GM12878 (cell line): ENCODE measurements around the gene BZW2. TPM values are rescaled to one million over a fixed set of nuclear protein-coding genes. Genes with fewer than 3 reads are reported as not detected.

Experiments used
- ATAC-seq: fragments of 200-7000 bp; cut with Tn5 transposase; 3 replicates; pipeline ENCODE4 v1.9.1; 2020; ENCODE audit warnings: mild to moderate bottlenecking, moderate library complexity
- BruUV-seq: library from RNA; stranded (reverse); fragments of 400-500 nt; replicated peaks from 2 replicates; lab custom pipeline; 2021; lab: Mats Ljungman, UMichigan
- CTCF ChIA-PET: fragments of 300-600 bp; sonication (Branson Sonifier 250); formaldehyde crosslinking; extraction: SDS; loops from one replicate; lab custom pipeline; 2021; ENCODE audit warnings: inconsistent platforms; lab: Yijun Ruan, JAX
- POLR2A ChIA-PET: fragments of 350-600 bp; formaldehyde crosslinking; extraction: SDS; loops from one replicate; lab custom pipeline; 2021; ENCODE audit warnings: inconsistent platforms; lab: Charles Lee
- RAD21 ChIA-PET: fragments of 300-600 bp; sonication (Branson Sonifier 250); formaldehyde crosslinking; loops from one replicate; lab custom pipeline; 2023; ENCODE audit warnings: antibody characterized with exemption; ENCODE audit not compliant: unreplicated experiment; lab: Charles Lee
- SMC1A ChIA-PET: fragments of 300-600 bp; sonication (Branson Sonifier 250); formaldehyde crosslinking; loops from one replicate; lab custom pipeline; 2023; ENCODE audit not compliant: unreplicated experiment, uncharacterized antibody; lab: Charles Lee
- DNase-seq: peaks from one replicate; pipeline ENCODE4 v3.0.0-alpha.2; 2011; ENCODE audit warnings: low read depth, low spot score
- FAIRE-seq: peaks from 3 replicates; lab custom pipeline; 2011; peaks lifted over from hg19 to GRCh38; lab: Jason Lieb, UNC
- H2AFZ ChIP-seq: 2 replicates; pipeline ENCODE4 v1.6.0; 2011; ENCODE audit warnings: low read depth, low read length, control low read depth; ENCODE audit not compliant: control insufficient read depth
- H3K27ac ChIP-seq: 2 replicates; pipeline ENCODE4 v1.5.1; 2011; ENCODE audit warnings: control low read depth; ENCODE audit not compliant: control insufficient read depth, insufficient read depth
- H3K27me3 ChIP-seq, 2 experiments: replicated peaks in 1 of 2; 2 replicates each; pipeline versions ENCODE4 v1.6.0 to v1.6.1; 2011; ENCODE audit warnings: low read length in 1 of 2; ENCODE audit not compliant: control insufficient read depth in 2 of 2, insufficient read depth in 2 of 2
- H3K36me3 ChIP-seq, 2 experiments: 2 replicates each; pipeline ENCODE4 v1.5.1; 2011; ENCODE audit warnings: low read length in 1 of 2; ENCODE audit not compliant: control insufficient read depth in 2 of 2, insufficient read depth in 2 of 2
- H3K4me1 ChIP-seq: 2 replicates; pipeline ENCODE4 v1.6.1; 2011; ENCODE audit warnings: mild to moderate bottlenecking, low read length, moderate library complexity, mixed read lengths; ENCODE audit not compliant: control insufficient read depth, insufficient read depth
- H3K4me2 ChIP-seq: 2 replicates; pipeline ENCODE4 v1.6.0; 2011; ENCODE audit warnings: control low read depth; ENCODE audit not compliant: control insufficient read depth, insufficient read depth
- H3K4me3 ChIP-seq: fragments of 200-600 bp; sonication (generic); 2 replicates; pipeline ENCODE4 v1.5.1; 2016
- H3K79me2 ChIP-seq: 2 replicates; pipeline ENCODE4 v1.6.0; 2011; ENCODE audit warnings: low read length; ENCODE audit not compliant: control insufficient read depth, insufficient read depth
- H3K9ac ChIP-seq: 2 replicates; pipeline ENCODE4 v1.8.0; 2011; ENCODE audit warnings: low read length, control low read depth, mixed read lengths; ENCODE audit not compliant: control insufficient read depth, insufficient read depth
- H3K9me3 ChIP-seq: replicated peaks from 3 replicates; pipeline ENCODE4 v1.5.1; 2011; ENCODE audit warnings: mild to moderate bottlenecking, low read length; ENCODE audit not compliant: control insufficient read depth, insufficient read depth
- H4K20me1 ChIP-seq: 2 replicates; pipeline ENCODE4 v1.6.0; 2011; ENCODE audit not compliant: control insufficient read depth, insufficient read depth
- CBX5 ChIP-seq: sonication (generic); IDR thresholded peaks from 2 replicates; pipeline ENCODE4 v1.6.1; 2016; ENCODE audit warnings: low read depth, moderate library complexity, mild to moderate bottlenecking, inconsistent platforms
- CEBPB ChIP-seq, 2 experiments: fragments of 150-350 bp in 1 of 2; IDR thresholded peaks; 2 replicates each; pipeline ENCODE4 v1.6.1; 2012 to 2014; ENCODE audit warnings: low read depth in 2 of 2, low read length in 2 of 2, borderline replicate concordance in 1 of 2, inconsistent platforms in 1 of 2
- CHD1 ChIP-seq: IDR thresholded peaks from 2 replicates; pipeline ENCODE4 v1.6.1; 2012; ENCODE audit warnings: low read depth, low read length, improper control_type of control experiment
- CHD4 ChIP-seq: fragments of 200-600 bp; sonication (generic); IDR thresholded peaks from 2 replicates; pipeline ENCODE4 v1.6.1; 2016; ENCODE audit warnings: mild to moderate bottlenecking
- EED ChIP-seq: sonication (generic); IDR thresholded peaks from 2 replicates; pipeline ENCODE4 v1.6.1; 2016; ENCODE audit warnings: antibody characterized with exemption, low read depth
- EP300 ChIP-seq, 2 experiments: fragments of 150-350 bp in 1 of 2; IDR thresholded peaks; 2 replicates each; pipeline ENCODE4 v1.6.1; 2011 to 2012; ENCODE audit warnings: low read depth in 2 of 2, low read length in 2 of 2, borderline replicate concordance in 1 of 2, improper control_type of control experiment in 1 of 2, inconsistent platforms in 1 of 2; ENCODE audit not compliant: control insufficient read depth in 1 of 2
- FOS ChIP-seq: IDR thresholded peaks from 3 replicates; pipeline ENCODE4 v1.6.1; 2011; ENCODE audit warnings: borderline replicate concordance; ENCODE audit not compliant: insufficient read length; ENCODE audit errors: extremely low read depth
- FOXM1 ChIP-seq: IDR thresholded peaks from 2 replicates; pipeline ENCODE4 v1.6.1; 2012; ENCODE audit warnings: low read depth, mild to moderate bottlenecking, inconsistent platforms, low read length, moderate library complexity
- IKZF1 ChIP-seq: fragments of 450-650 bp; conservative IDR thresholded peaks from 2 replicates; pipeline ENCODE4 v1.6.1; 2017; ENCODE audit warnings: antibody characterized with exemption, mild to moderate bottlenecking
- KAT2A ChIP-seq: conservative IDR thresholded peaks from 2 replicates; pipeline ENCODE4 v1.6.1; 2011; ENCODE audit warnings: low read depth, low read length; ENCODE audit not compliant: control insufficient read depth
- MEF2A ChIP-seq: IDR thresholded peaks from 2 replicates; pipeline ENCODE4 v1.6.1; 2011; ENCODE audit warnings: low read depth, mild to moderate bottlenecking, low read length, moderate library complexity; ENCODE audit not compliant: insufficient read depth
- MYB ChIP-seq: fragments of 150-350 bp; IDR thresholded peaks from 2 replicates; pipeline ENCODE4 v1.6.1; 2014; ENCODE audit warnings: mild to moderate bottlenecking, low read depth, low read length, borderline replicate concordance
- SKIL ChIP-seq: fragments of 450-650 bp; IDR thresholded peaks from 2 replicates; pipeline ENCODE4 v1.6.1; 2017; ENCODE audit warnings: mild to moderate bottlenecking, low read depth, inconsistent platforms; ENCODE audit not compliant: poor library complexity, severe bottlenecking
- SRF ChIP-seq, 2 experiments: IDR thresholded peaks; 2 replicates each; pipeline ENCODE4 v1.6.1; 2011; ENCODE audit warnings: low read depth in 2 of 2, low read length in 2 of 2, mild to moderate bottlenecking in 1 of 2, moderate library complexity in 1 of 2
- ZBTB40 ChIP-seq: fragments of 450-650 bp; IDR thresholded peaks from 2 replicates; pipeline ENCODE4 v1.6.1; 2016; ENCODE audit warnings: mild to moderate bottlenecking, moderate library complexity, borderline replicate concordance
- WGBS: methylation state at CpG from one replicate; pipeline ENCODE4 v1.1.6; 2016; ENCODE audit warnings: low lambda C conversion rate; ENCODE audit not compliant: insufficient replicate concordance, insufficient coverage; ENCODE audit errors: missing lambda C conversion rate; 5-methylcytosine and 5-hydroxymethylcytosine counted together
- in situ Hi-C: fragments of 300-500 bp; cut with MboI; formaldehyde crosslinking; loops from 9 replicates; pipeline ENCODE4 v1.14.3; 2018; ENCODE audit warnings: mixed read lengths
- intact Hi-C: fragments of 100-400 bp; cut with micrococcal nuclease; formaldehyde crosslinking; loops from one replicate; pipeline ENCODE4 v1.14.2; 2022; ENCODE audit not compliant: unreplicated experiment
- polyA plus RNA-seq, 11 experiments: library from polyadenylated mRNA; depleted of rRNA in 4 of 11; unstranded in 6 of 11; stranded (reverse) in 5 of 11; fragments of >200 nt; fragmentation: Nextera tagmentation in 4 of 11; fragmentation: Illumina TruSeq in 1 of 11; extraction: Ambion mirVana in 4 of 11; extraction: Trizol in 1 of 11; gene quantifications; 1 replicate in 1 of 11; 2 replicates in 10 of 11; pipeline versions ENCODE4 v1.2.1 to v1.2.3, GENCODE V29; 2011 to 2016; ENCODE audit warnings: inconsistent platforms in 2 of 11, missing spikeins in 2 of 11, low read depth in 1 of 11
- total RNA-seq, 4 experiments: library from RNA; depleted of rRNA in 3 of 4; stranded (reverse); fragments of >200 nt in 3 of 4; fragmentation: Illumina TruSeq in 1 of 4; extraction: Trizol in 1 of 4; gene quantifications; 2 replicates each; pipeline versions ENCODE4 v1.2.1 to v1.2.3, GENCODE V29; 2013 to 2021

BZW2 gene
- total and polyA plus RNA-seq, 10 of the 15 experiments (the other 5 are each of a cell fraction or from before 2014, with no cell fraction given) = 1.3 to 6.8 (median 3.1) TPM

GRCh38 chr7:16721541-16721940 lies 75.6 kb downstream of the BZW2 start:
- no TSS peak for BruUV-seq
- no peak for FAIRE-seq
- RAD21 ChIA-PET = no interaction called here
- in situ Hi-C loops = no loop called here
- POLR2A ChIA-PET = no interaction called here
- Histone ChIP-seq H3K79me2 (no peaks in the 10 kb centered on the region), H3K27ac (no peak overlapping the region), H3K9me3 (no peaks in the 10 kb centered on the region), H4K20me1 (no peaks in the 10 kb centered on the region)
- CTCF ChIA-PET = no interaction called here
- no peak for ATAC-seq
- no peak for TF ChIP-seq EP300 (IDR thresholded peaks at IDR 0.05; ENCODE audit: borderline replicate concordance in 1 of 2, control insufficient read depth in 1 of 2, low read depth in 2 of 2, low read length in 2 of 2)
- TF ChIP-seq KAT2A = no peak
- no peak for TF ChIP-seq CBX5
- no peak for TF ChIP-seq ZBTB40
- no peak for TF ChIP-seq SRF (IDR thresholded peaks at IDR 0.05; ENCODE audit: low read depth in 2 of 2, low read length in 2 of 2)
- TF ChIP-seq CEBPB (IDR thresholded peaks at IDR 0.05; ENCODE audit: borderline replicate concordance in 1 of 2, low read depth in 2 of 2, low read length in 2 of 2) = no peak
- TF ChIP-seq EED = no peak
- no peak for TF ChIP-seq CHD4
- TF ChIP-seq FOS = no peak
- TF ChIP-seq MEF2A = no peak
- no peak for TF ChIP-seq CHD1
- TF ChIP-seq IKZF1 = no peak
- TF ChIP-seq SKIL = no peak
- TF ChIP-seq MYB = no peak
- no peak for TF ChIP-seq FOXM1
- TF ChIP-seq, all 136 proteins: peak for 0
- Histone ChIP-seq H3K4me1 (no peaks in the 10 kb centered on the region), H3K4me3 (no peak overlapping the region), H2AFZ (no peak overlapping the region), H3K4me2 (no peak overlapping the region), H3K9ac (no peak overlapping the region), H3K27me3 (no peaks in the 10 kb centered on the region), H3K36me3 (no peaks in the 10 kb centered on the region)
- DNase-seq = no peak
- 9% methylated on average over 4 of the region's 4 CpGs for WGBS
- intact Hi-C loops = no loop called here
- SMC1A ChIA-PET = no interaction called here
